Endometrium (tissue), 2 donors: Measurements from ENCODE around the gene EQTN.
"Not testable (repeated sequence)": the region's sequence is repeated elsewhere in the genome, so short reads cannot be mapped to it uniquely, and the experiment has no call there.

Source experiments
- FAIRE-seq: peaks from 2 replicates; lab custom pipeline; 2012; peaks lifted over from hg19 to GRCh38; lab: Jason Lieb, UNC
- donor health status: control.
- donor health status: control.

EQTN gene

GRCh38 chr9:27292659-27293405 is 4.1 kb downstream of the EQTN start:
- FAIRE-seq = peak; percentile 92

GRCh38 chr9:27291292-27291691 is 5.7 kb downstream of the EQTN start:
- no peak for FAIRE-seq

GRCh38 chr9:27282269-27282668 is 14.7 kb downstream of the EQTN start:
- no peak for FAIRE-seq

DNA sequence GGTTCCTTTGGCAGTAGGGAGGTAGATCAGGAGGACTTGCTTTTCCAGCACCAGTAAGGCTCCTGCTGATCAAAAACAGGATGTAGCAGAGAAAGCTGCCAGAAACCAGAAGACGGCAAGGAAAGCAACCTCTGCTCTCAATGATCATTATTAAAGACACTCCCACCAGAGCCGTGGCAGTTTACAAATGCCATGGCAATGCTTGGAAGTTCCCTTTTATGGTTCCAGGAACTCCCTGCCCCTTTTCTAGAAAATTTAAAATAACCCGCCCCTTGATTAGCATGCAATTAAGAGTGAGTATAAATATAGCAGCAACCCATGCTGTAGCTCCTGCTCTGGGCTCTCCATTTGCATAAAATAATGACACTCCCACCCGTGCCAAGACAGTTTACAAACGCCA is 16.1 kb downstream of the EQTN start:
- no peak for FAIRE-seq

DNA sequence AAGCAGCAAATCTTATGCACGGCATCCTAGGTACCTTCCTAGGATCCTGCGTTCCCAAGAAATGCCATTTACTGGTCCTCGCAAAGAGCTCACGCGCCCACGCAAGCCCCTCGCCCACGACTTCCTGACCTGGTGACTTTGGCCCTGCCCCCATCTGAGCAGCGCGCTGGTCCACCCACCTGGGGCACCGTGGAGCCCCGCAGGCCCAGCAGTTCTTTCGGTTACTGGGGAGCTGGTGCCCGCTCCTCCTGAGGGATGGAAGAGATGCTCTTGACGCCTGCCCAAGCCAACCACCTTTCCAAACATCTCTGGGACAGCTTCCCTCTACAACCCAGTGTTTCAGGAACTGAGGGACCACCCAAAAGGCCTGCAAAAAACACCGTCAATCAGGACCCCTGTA is 16.7 kb downstream of the EQTN start:
- no peak for FAIRE-seq

DNA sequence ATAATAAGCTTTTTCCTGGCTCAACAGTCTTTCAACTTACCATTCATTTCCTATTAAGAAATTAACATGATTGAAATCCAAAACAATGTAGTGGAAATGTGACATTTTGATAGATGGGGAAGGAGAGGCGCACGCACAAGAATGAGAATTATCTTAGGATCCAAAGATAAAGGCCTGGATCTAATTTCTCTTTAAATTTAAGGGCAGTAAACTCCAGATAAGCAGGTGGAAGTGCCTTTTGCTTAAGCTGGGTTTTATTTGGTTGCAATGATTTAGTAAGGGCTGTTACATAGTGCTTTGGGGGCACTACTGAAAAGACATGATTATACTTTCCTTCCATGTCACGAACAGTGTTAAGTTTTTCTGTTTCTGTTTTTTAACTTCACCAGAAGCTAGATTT is 17.3 kb downstream of the EQTN start:
- FAIRE-seq = no peak

DNA sequence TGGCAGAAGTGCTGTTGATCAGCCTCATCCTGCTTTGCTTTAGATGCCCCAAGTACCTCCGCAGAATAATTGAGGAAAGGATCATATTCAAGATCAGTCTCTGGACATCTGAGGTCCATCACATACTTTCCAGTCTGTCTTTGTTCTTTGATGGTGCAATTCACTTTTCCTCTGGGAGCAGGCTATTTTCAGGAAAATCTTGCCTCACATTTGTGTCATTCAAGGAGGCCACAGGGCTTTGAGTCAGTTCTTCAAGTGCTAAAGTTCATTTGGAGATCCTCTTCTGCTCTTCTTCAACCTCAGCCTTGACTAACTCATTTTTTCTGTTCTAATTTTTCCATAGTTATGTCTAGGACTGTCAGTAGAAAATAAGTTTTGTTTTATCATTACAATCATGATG is 18.6 kb downstream of the EQTN start:
- no peak for FAIRE-seq

DNA sequence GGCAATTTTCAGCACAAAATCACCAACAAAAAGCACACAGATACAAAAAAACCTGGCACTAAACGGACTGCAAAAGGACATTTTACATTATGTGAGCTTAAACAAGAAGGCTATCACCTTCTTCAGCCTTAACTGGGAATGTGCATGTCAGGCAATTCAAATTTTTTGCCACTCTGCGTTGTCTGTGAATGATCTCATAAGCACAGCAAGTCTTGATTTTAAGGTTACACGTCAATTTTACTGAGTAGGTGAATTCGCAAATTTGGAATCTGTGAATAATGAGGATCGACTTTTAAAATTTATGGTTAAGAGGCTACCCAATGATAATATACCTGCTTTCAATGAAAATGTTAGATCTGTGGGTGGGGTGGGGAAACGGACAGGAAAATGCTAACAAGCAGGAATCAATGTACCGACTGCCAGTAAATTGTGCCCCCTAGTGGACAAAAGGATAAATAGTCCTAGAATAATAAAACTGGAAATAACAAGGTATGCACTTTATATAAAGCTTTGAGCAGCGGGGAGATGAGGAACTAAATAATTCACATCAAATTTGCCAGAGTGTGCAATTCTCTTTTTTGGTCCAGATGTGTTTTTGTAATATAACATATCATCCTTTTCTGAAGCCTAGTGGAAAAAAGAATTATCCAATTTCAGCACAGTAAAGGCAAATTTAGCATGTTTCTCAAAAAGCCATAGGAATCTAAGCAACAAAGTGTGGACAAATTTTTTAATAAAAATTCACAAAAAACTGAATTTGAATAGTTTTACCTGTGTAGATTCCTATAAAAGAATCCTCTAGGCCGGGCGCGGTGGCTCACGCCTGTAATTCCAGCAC is 20.5 kb downstream of the EQTN start:
- peak; percentile 91 for FAIRE-seq

DNA sequence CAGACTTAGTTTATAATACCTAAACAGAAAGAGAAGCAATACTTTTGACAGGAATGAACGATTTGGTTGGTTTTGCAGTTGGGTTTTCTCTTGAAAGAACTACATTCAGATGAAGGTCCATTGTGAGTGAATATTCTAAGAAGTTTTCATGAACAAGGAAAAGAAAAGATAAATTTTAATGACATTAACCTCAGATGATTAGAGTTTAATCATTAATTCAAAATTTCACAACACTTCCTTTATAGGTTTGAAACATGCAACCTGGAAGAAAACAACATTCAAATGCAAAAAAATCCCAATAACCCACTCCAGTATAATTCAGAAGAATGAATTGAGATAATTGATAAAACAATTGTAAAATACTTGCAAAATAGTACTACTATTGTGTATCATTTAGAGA is 23.8 kb downstream of the EQTN start:
- no peak for FAIRE-seq

DNA sequence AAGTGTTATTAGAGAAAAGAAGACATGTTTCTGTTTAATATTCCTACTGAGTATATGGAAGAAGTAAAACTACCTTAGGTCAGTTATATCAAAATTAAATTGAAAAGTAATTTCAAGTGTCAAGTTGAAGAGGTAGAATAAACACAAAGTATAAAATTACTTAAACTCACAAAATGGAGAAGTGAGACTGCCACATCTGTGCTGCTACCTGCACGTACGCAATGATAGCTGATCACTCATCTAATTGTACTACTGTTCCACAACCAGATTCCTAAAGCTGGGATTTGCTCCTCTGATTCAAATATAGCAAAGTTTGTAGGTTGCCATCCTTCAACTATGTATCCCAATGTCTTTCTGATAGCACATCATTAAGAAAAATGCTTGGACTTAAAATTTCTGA is 24.8 kb downstream of the EQTN start:
- FAIRE-seq = no peak

DNA sequence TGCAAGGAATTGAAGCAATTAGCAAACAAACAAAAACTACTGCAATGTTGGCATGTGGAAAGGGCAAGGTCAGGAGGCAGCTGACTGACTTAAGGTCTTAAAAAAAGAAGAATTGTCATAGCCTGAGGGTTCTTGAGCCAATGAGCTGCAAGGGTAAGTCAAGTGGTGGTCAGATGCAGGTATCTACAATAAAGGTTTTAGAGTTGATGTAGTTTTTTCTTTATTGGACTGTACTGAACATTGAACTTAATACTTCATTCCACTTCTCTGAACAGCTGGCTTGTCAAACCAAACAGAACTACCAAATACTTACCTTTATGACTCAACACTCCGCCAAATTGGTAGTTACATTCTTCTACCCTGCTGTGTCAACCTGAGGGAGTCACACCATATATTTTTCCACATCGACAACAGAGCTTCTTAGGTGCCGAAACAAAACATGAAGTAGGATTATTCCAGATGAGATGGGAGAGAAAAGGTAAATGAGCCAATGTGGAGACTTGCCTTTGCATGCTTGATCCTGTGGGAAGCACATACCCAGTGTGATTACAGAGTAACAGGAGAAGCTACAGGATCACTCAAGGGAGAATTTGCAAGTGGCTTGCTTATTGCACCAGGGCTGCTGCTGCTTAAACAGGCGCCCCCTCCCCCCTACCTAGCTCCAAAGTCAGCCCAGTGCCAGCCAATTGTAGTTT is 35.3 kb downstream of the EQTN start:
- no peak for FAIRE-seq

- FAIRE-seq = no peak
These were observed 36.0 kb downstream of the EQTN start for GRCh38 chr9:27260789-27261516.

DNA sequence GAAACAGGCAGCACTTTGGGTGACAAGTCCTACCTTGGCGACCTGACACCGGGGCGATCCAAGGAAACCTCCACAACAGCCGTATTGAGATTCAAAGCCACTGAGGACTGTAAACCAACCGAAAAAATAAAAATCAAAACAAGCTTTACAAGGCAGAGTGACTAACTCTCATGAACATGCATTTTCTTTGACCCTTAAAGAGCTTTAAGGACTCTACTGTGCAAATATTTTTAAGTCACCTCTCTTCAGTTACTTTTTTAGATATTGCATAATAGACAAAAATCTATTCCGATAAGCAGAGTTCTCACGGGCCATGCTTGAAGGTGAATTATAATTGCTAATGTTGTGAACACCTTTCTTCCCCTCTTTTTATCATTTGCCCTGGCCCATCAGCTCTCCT is 38.3 kb downstream of the EQTN start:
- FAIRE-seq = no peak

- no peak for FAIRE-seq
These were observed 48.2 kb downstream of the EQTN start for GRCh38 chr9:27248702-27249101.

DNA sequence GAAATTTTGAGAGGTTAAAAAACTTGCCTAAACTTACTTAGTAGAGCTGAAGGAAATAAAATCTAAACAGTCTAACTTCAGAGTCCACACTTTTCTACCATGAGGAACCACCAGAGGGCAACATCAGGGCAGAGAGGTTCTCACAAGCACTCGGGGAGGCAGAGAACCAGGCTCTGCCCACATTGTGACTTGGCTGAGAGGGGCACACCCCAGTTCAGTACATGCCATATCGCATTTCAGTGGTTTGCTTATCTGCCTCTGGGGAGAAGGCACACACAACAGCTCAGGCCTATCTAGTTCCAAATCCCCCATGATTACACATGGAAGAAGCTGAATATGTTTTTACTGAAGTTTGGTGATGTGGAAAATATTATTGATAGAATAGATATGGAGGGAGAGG is 49.2 kb downstream of the EQTN start:
- no peak for FAIRE-seq

DNA sequence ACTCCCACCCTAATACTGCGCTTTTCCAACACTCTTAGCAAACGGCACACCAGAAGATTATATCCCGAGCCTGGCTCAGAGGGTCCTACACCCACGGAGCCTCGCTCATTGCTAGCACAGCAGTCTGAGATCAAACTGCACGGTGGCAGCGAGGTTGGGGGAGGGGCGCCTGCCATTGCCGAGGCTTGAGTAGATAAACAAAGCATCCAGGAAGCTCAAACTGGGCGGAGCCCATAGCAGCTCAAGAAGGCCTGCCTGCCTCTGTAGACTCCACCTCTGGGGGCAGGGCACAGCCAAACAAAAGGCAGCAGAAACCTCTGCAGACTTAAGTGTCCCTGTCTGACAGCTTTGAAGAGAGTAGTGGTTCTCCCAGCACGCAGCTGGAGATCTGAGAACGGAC is 57.3 kb downstream of the EQTN start:
- not testable (repeated sequence) for FAIRE-seq
